PC-9 (cell line): ENCODE data around the gene TACSTD2. TPM values are rescaled to one million over a fixed set of nuclear protein-coding genes. Genes with fewer than 3 reads are reported as not detected.

Source experiments
- BruUV-seq: library from RNA; stranded (reverse); fragments of 400-500 nt; replicated peaks from 2 replicates; lab custom pipeline; 2021; lab: Mats Ljungman, UMichigan
- CTCF ChIA-PET: fragments of 300-600 bp; sonication (Branson Sonifier 250); formaldehyde crosslinking; loops from one replicate; lab custom pipeline; 2022; ENCODE audit warnings: antibody characterized with exemption; lab: Charles Lee
- POLR2A ChIA-PET: fragments of 300-600 bp; sonication (Branson Sonifier 250); formaldehyde crosslinking; loops from one replicate; lab custom pipeline; 2022; ENCODE audit warnings: antibody characterized with exemption; ENCODE audit not compliant: unreplicated experiment; lab: Charles Lee
- DNase-seq, 2 experiments: peaks; one replicate each; pipeline versions ENCODE4 v3.0.0 to v3.0.0-alpha.2; 2015 to 2022; ENCODE audit warnings: mixed read lengths in 1 of 2
- H2AFZ ChIP-seq: fragments of 200-600 bp; sonication (generic); 2 replicates; pipeline ENCODE4 v1.8.1; 2017; ENCODE audit warnings: antibody characterized with exemption
- H3F3A ChIP-seq: fragments of 200-600 bp; sonication (generic); 2 replicates; pipeline ENCODE4 v1.8.1; 2017; ENCODE audit warnings: antibody characterized with exemption, mild to moderate bottlenecking, low read depth; ENCODE audit not compliant: insufficient read depth
- H3K27ac ChIP-seq: fragments of 200-600 bp; sonication (generic); 2 replicates; pipeline ENCODE4 v1.6.1; 2016; ENCODE audit warnings: mixed run types
- H3K27me3 ChIP-seq: fragments of 200-600 bp; sonication (generic); 2 replicates; pipeline ENCODE4 v1.6.1; 2016; ENCODE audit warnings: low read depth, mixed run types; ENCODE audit not compliant: insufficient read depth
- H3K36me3 ChIP-seq: fragments of 200-600 bp; sonication (generic); 2 replicates; pipeline ENCODE4 v1.6.1; 2016; ENCODE audit warnings: low read depth, mixed run types
- H3K4me1 ChIP-seq: fragments of 200-600 bp; sonication (generic); replicated peaks from 2 replicates; pipeline ENCODE4 v1.6.1; 2016; ENCODE audit warnings: mixed run types; ENCODE audit not compliant: insufficient read depth
- H3K4me2 ChIP-seq: fragments of 200-600 bp; sonication (generic); 2 replicates; pipeline ENCODE4 v1.6.1; 2017; ENCODE audit warnings: mixed run types
- H3K4me3 ChIP-seq: fragments of 200-600 bp; sonication (generic); 2 replicates; pipeline ENCODE4 v1.6.1; 2016; ENCODE audit warnings: mixed run types
- H3K79me2 ChIP-seq: fragments of 200-600 bp; sonication (generic); 2 replicates; pipeline ENCODE4 v1.6.1; 2017; ENCODE audit warnings: low read depth, mixed run types
- H3K9me2 ChIP-seq: fragments of 200-600 bp; sonication (generic); 2 replicates; pipeline ENCODE4 v1.8.1; 2017; ENCODE audit warnings: mild to moderate bottlenecking; ENCODE audit not compliant: insufficient read depth
- H3K9me3 ChIP-seq: fragments of 200-600 bp; sonication (generic); 2 replicates; pipeline ENCODE4 v1.8.1; 2016; ENCODE audit warnings: low read depth; ENCODE audit not compliant: insufficient read depth
- H4K20me1 ChIP-seq: fragments of 200-600 bp; sonication (generic); 2 replicates; pipeline ENCODE4 v1.8.1; 2017; ENCODE audit not compliant: insufficient read depth
- CTCF ChIP-seq: fragments of 200-600 bp; sonication (generic); conservative IDR thresholded peaks from 2 replicates; pipeline ENCODE4 v1.6.1; 2017; ENCODE audit warnings: mixed run types, antibody characterized with exemption, mild to moderate bottlenecking, moderate library complexity
- EZH2 ChIP-seq: fragments of 200-600 bp; sonication (generic); IDR thresholded peaks from 2 replicates; pipeline ENCODE4 v1.8.0; 2017; ENCODE audit warnings: antibody characterized with exemption, low read depth
- intact Hi-C: fragments of 100-400 bp; cut with micrococcal nuclease; formaldehyde crosslinking; loops from one replicate; pipeline ENCODE4 v1.10.0; 2022; ENCODE audit not compliant: unreplicated experiment
- total RNA-seq: library from RNA; stranded (reverse); gene quantifications from 2 replicates; pipeline ENCODE4 v1.2.3, GENCODE V29; 2021

TACSTD2 gene
- total RNA-seq, 1 experiment from 2014 or later: 489 TPM

GRCh38 chr1:58581641-58582040 is 4.6 kb upstream of the TACSTD2 start:
- no TSS peak for BruUV-seq
- Histone ChIP-seq H4K20me1 (no peaks in the 10 kb centered on the region), H3K27me3 (no peaks in the 10 kb centered on the region), H3K4me3 (no peak overlapping the region), H3K4me2 (no peak overlapping the region), H2AFZ (no peak overlapping the region), H3K4me1 (peaks cover 59% of the 10 kb centered on the region), H3K9me2 (no peaks in the 10 kb centered on the region), H3K36me3 (no peaks in the 10 kb centered on the region), H3F3A (peaks cover 47% of the 10 kb centered on the region), H3K9me3 (no peaks in the 10 kb centered on the region), H3K27ac (peak overlapping the region; percentile 44), H3K79me2 (peaks cover 34% of the 10 kb centered on the region)
- TF ChIP-seq EZH2 (no peak), CTCF (no peak)
- no peak for DNase-seq
- CTCF ChIA-PET: no interaction called here
- intact Hi-C loops: no loop called here
- POLR2A ChIA-PET: no interaction called here

- H3F3A ChIP-seq: peaks cover 52% of the 10 kb centered on the region
- BruUV-seq: no TSS peak
- no peaks in the 10 kb centered on the region for H3K27me3 ChIP-seq
- peaks cover 7% of the 10 kb centered on the region; the same call in 1 of the 2 replicates for H4K20me1 ChIP-seq
- peaks cover 38% of the 10 kb centered on the region for H3K79me2 ChIP-seq
- H2AFZ ChIP-seq: no peak overlapping the region
- no peak overlapping the region for H3K4me2 ChIP-seq
- peaks cover 6% of the 10 kb centered on the region; the same call in 1 of the 2 replicates for H3K36me3 ChIP-seq
- H3K9me3 ChIP-seq: no peaks in the 10 kb centered on the region
- no peak for TF ChIP-seq CTCF
- no peak for TF ChIP-seq EZH2
- H3K4me1 ChIP-seq: peaks cover 44% of the 10 kb centered on the region
- POLR2A ChIA-PET: no interaction called here
- intact Hi-C loops: no loop called here
- no peak for DNase-seq
- H3K9me2 ChIP-seq: no peaks in the 10 kb centered on the region
- CTCF ChIA-PET: no interaction called here
- H3K4me3 ChIP-seq: no peak overlapping the region
- peak overlapping the region; percentile 59; the same call in 1 of the 2 replicates for H3K27ac ChIP-seq
These were observed 3.1 kb upstream of the TACSTD2 start for GRCh38 chr1:58580186-58580585.

GRCh38 chr1:58577654-58578030 is 590 bp upstream of the TACSTD2 start:
- H3K4me3 ChIP-seq: peak overlapping the region; percentile 61
- ChIA-PET POLR2A (interaction anchor here (0.6 to 1.0 kb wide), 7 partner anchors 12 to 1688 kb away, joined by 3 to 13 read pairs (median 4); no protein-coding TSS in a partner anchor), CTCF (interaction anchor here (0.6 to 1.0 kb wide), 2 partner anchors 37 to 77 kb away, joined by 3 to 8 read pairs; no protein-coding TSS in a partner anchor)
- TSS peak; percentile 71 for BruUV-seq
- H3K4me2 ChIP-seq: peak overlapping the region; percentile 97
- H3K9me3 ChIP-seq: no peaks in the 10 kb centered on the region
- peak overlapping the region; percentile 99 for H3K27ac ChIP-seq
- intact Hi-C loops: loop anchor here (1.0 to 2.0 kb wide), 6 partner anchors 15 to 207 kb away; partner anchors contain the start of genes JUN and OMA1
- H3K4me1 ChIP-seq: peaks cover 46% of the 10 kb centered on the region
- H3K79me2 ChIP-seq: peaks cover 63% of the 10 kb centered on the region
- no peak for TF ChIP-seq CTCF
- no peak for TF ChIP-seq EZH2
- DNase-seq: no peak
- H3F3A ChIP-seq: peaks cover 57% of the 10 kb centered on the region
- no peaks in the 10 kb centered on the region for H3K27me3 ChIP-seq
- peaks cover 13% of the 10 kb centered on the region for H3K36me3 ChIP-seq
- H3K9me2 ChIP-seq: no peaks in the 10 kb centered on the region
- H4K20me1 ChIP-seq: peaks cover 12% of the 10 kb centered on the region; the same call in 1 of the 2 replicates
- H2AFZ ChIP-seq: no peak overlapping the region
